ENCODE measurements around the gene POLRMT.

Gene POLRMT

GRCh38 chr19:662962-663681 lies 29.8 kb upstream of the POLRMT start, which contains the start of gene RNF126:
Gene RNF126 (minus strand): TSS chr19:663214. CDS start chr19:663121, 93 bp downstream.
- peak; percentile 92 for DNase-seq (ENCODE audit: low spot score)

- peak; percentile 43 for DNase-seq (ENCODE audit: low spot score)
Observed at GRCh38 chr19:662207-662961, 29.0 kb upstream of the POLRMT start.

DNA sequence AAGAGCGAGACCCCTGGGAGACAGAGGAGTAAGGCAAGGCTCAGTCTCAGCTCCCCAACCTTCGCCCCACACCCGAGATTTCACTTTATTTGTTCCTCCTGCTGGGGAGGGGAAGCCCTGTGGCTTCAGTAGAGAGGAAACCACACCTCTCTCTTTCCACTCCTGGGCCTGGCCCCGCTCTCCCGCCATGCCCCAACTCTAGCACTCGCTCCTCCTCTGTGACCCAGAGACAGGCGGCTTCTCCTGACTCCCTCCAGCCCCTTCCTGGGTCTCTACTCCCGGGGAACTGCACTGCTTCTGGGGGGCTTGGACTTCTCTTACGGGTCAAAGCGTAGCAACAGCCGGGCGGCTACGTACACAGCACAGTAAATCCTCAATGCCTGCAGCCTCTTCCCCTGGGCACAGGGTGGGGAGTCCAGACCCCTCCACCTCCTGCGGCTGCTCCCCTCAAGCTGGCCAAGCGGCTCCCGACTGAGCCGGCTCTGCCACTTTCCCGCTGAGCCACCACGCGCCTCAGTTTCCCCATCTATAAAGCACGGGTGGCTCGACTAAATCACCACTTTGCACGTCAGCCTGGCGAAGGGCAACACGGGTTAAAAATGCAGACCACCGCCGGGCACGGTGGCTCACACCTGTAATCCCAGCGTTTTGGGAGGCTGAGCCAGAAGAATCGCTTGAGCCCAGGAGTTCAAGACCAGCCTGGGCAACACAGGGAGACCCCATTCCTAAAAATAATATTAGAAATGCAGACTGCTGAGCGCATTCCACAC lies 28.3 kb upstream of the POLRMT start:
- DNase-seq (ENCODE audit: low spot score): no peak

- DNase-seq (ENCODE audit: low spot score): no peak
Observed at GRCh38 chr19:660793-661426, 27.6 kb upstream of the POLRMT start.

DNA sequence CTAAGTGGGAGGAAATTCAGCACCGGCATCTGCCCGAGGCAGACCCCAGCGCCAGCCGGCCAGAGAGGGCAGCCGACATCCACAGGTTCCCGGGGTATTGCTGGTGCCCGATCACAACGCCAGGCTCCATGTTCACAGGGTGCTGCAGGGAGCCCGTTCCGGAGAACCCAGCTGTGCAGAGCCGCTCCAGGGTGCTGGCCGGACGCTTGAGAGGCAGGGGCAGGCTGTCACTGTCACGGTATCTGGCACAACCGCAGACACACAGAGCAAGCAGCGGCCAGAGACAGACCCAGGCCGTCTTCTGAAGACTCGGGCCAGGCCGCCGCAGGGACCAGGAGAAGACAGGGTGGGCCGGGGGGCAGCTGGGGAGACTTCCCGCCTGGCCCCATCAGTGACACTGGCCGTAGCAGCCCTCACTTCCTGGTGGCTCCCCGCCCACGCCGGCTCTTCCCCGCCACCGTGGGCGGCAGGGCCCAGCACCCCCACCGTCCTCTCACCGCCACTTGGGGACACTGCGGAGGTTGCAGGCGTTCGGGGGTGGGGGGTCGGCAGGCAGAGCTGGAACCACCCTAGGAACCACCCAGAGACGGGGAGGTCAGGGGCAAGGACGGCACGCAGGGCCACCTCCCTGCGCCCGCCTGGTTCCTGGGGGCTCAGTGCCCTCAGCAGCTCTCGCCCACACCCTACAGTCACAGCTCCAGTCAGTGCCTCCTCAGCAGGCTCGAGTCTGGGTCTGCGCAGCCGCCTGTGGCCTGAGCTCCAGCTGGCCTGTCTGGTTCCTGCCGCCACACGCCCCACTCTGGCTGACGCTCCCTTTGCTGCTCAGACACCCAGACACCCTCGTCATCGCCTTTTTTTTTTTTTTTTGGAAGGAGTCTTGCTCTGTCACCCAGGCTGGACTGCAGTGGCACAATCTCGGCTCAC lies 25.8 kb upstream of the POLRMT start:
- DNase-seq (ENCODE audit: low spot score): no peak

DNA sequence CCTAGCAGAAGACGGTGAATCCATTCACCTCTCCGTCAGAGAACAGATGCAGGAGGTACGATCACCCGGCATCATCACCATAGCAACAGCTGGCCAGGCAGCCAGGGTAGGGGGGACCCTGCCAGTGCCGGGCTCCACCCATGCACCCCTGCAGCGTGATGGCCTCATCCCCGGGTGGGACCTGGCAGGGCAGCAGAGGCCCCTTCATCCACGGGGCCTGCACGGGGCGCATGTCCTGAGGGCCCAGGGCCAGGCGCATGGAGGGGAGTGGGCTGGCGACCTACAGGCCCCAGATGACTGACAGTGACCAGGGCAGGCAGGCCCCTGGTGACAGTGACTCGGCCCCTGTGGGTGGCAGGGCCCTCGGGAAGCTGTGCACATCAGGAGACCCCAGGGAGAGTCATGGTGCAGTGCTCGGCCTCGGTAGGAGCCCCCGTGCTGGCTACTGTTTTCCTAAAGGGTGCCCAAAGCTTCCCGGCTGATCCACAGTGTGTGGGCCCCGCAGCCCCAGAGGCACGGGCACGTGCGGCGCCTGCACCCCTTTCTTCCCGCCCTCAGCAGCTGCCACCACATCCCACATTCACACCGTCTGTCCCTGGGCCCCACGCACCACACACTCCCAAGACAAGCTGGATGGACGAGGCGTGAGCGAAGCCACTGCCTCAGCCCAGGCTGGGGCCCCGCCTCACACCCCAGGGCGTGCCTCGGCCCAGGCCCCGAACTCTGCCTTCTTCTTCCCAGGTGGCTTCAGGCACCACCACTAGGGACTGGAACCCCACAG lies 24.9 kb upstream of the POLRMT start:
- DNase-seq (ENCODE audit: low spot score): no peak

DNA sequence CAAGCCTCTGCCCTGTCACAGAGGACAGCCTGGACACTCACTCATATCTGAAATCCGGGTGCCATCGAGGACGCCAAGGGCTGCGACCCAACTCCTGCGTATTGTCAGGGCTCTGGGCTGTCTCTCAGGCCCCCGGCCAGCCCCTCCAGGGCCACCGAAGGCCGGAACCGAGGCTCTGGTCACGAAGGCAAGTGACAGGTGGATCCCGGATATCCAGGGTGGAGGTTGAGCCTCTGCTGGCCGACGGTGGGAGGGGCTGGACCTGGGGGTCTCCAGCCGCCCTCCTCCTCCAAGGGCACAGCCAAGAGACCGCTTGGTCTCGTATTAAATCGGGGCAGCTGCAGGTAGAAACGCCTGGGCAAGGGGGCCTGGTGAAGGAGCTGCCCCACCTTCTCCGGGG lies 24.3 kb upstream of the POLRMT start:
- DNase-seq (ENCODE audit: low spot score): no peak

DNA sequence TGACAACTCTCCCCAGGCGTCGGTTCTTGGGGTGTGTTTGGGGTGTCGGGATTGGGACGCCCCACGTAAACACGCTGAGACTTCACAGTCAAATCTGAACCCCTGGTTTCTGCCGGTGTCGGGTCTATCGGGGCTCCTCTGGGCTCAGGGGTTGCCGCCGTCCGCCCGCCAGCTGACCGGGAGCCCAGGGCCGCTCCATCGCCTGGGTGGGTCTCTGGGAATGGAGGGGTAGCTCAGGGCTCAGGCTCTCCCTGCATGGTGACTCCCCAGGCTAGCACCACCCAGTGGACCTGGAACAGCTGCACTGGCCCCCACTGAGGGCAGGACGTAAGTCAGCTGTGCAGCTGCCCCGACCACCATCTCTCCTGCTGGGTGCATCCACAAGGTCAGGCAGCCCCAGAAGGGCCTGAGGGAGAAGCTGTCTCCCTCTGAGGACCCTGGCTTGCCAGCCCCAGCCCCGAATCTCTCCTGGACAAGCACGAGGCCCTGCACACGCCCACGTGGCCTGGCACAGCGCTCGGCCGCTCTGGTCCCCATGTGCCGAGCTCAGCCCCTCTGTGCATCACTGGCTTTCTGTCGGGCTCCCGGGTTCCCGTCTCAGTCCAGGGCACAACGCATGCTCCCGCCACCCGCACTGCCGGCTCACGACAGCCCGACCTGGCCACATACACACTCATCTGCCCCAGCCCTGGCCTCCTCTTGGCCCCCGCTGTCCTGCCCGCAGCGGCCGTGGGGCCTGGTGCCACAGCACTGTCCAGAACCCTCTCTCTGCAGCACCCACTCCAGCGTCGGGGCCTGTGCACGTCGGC lies 23.6 kb upstream of the POLRMT start:
- DNase-seq (ENCODE audit: low spot score): no peak

DNA sequence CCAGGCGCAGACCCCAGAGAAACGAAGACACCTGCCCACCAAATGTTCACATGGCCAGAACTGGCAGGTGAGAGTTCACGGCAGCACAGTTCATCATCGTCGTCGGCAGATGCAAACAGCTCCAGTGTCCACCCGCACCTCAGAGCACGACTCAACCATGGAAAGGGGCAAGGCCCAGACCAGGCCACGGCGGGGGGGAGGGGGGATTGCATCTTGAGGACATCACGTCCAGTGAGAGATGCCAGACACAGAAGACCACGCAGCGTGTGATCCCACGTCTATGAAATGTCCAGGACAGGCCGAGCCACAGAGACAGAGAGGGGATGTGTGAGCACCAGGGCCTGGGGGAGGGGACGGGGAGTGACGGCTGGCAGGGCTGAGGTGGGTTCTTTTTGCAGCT lies 22.4 kb upstream of the POLRMT start:
- no peak for DNase-seq (ENCODE audit: low spot score)

- no peak for DNase-seq (ENCODE audit: low spot score)
Observed at GRCh38 chr19:653425-653824, 20.1 kb upstream of the POLRMT start.

GRCh38 chr19:652467-653389 lies 19.4 kb upstream of the POLRMT start:
- no peak for DNase-seq (ENCODE audit: low spot score)

DNA sequence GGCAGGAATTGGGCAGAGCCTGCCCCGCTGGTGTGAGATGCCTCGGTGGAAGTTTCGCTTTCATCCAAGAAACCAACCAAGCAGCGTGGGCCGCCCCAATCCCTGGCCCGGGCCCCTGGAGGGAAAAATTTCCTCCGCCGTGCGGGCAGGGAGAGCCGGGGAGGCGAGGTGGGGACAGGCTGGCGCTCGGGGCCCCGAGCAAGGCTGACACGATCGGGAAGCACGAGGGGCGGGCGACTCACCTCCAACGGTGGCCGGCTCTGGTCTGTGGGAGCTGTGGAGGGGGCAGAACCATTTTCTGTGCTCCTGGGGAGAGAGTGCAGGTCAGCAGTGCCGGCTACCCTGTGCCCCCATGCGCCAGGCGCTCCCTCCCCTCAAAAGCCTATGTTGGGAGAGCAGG lies 18.7 kb upstream of the POLRMT start:
- DNase-seq (ENCODE audit: low spot score): no peak

DNA sequence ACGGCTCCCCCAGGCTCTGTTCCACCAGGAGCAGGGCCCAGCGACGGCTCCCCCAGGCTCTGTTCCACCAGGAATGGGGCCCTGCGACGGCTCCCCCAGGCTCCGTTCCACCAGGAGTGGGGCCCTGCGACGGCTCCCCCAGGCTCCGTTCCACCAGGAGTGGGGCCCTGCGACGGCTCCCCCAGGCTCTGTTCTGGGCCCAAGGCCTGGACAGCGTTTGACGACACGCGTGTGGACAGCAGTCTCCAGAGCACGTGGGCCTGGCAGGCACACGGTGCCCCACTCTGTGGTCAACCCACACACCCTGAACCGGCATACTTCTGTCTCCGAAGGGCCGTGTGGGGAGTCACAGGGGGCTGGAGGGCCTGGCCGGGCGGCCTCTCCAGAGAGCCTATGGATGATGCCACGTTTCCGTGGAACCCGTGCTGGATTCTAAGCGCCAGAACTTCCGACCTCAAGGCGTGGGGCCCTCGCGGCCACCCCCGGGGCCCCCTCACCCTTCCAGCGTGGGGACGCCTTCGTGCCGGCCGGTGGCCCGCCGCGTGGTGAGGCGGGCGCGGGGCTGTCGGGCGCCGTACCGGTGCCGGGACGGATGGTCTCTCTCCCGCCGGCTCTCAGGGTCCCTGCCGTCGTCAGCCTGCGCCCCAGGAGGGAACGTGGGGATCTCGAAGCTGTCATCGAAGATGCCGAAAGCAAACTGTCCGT lies 17.9 kb upstream of the POLRMT start:
- DNase-seq (ENCODE audit: low spot score): no peak

DNA sequence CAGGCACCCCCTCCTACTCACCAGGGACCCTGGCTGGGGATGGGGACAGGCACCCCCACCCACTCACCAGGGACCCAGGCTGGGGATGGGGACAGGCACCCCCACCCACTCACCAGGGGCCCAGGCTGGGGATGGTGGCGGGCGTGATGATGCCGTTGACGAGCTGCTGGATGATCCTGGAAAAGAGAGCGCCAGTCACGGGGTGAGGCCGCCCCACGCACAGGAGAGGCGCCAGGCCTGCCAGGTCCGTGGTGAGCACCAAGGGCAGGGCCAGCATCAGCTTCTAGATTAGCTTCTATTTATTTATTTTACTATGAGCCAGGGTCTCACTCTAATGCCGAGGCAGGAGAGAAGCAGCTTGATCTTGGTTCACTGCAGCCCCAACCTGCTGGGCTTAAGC lies 16.8 kb upstream of the POLRMT start:
- no peak for DNase-seq (ENCODE audit: low spot score)

DNA sequence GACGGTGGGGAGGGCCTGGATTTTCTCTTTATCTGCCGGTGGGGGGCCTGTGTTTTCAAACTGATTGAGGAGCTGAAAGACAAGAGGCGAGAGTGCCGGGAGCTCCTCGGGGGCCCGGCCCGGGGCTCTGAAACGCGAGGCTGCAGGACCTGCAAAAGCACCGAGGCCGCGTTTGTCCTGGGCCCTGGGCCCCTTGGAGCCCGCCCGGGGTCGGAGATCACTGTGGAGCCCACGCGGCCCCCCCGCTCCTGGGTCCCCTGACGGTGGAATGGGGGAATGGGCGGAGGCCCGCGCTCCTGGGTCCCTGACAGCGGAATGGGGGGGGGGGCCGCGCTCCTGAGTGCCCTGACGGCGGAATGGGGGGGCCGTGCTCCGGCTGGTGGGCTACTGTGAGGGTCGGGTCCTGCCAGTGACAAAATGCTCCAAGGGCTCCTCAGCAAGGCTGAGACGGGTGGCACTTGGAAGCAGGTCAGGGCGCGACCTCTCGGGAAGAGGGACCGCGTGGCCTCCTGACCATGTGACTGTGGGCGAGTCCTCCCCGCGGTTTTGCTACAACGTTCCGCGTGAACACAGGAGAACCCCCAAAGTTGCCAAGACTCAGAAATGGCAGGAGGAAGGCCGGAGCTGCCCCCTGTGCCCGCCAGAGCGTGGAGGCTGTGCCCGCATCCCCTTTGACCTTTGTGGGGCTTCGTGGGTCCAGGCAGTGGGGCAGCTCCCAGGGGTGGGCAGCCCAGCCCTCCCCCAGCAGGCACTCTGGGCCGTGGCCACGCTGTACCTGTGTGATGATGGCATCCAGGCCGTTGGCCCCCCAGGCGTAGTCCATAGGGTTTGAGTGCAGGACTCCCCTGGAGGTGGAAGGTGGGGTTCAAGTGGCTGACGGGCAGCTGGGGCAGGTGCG lies 15.8 kb upstream of the POLRMT start:
- DNase-seq (ENCODE audit: low spot score): no peak

DNA sequence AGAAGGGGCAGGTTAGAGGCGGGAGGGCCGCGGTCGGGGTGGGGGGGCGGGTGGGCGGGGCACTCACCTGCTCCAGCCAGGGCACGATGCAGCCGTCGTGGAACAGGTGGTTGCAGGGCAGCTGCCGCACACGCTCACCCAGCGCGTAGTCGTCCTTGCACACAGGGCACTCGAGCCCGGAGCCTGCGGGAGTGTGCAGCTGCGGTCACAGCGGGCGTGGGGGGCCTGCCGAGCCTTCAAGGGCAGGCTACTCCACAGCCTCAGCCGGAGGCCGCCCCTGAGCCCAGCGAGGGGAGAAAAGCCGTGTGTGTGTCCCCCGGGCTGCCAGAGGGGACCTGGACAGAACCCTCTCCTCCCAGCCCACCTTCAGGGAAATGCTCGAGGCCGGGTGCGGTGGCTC lies 15.0 kb upstream of the POLRMT start:
- no peak for DNase-seq (ENCODE audit: low spot score)

Measured in LoVo (cell line).